K562 (cell line): ENCODE measurements around the gene CAB39. TPM values are rescaled to one million over a fixed set of nuclear protein-coding genes. Genes with fewer than 3 reads are reported as not detected.

ENCODE experiments used
- BCOR ChIP-seq: fragments of 450-650 bp; IDR thresholded peaks from 2 replicates; pipeline ENCODE4 v1.6.1; 2016
- CBX8 ChIP-seq: fragments of 200-600 bp; sonication (generic); IDR thresholded peaks from 2 replicates; pipeline ENCODE4 v1.6.1; 2012; ENCODE audit warnings: borderline replicate concordance, mixed run types, low read depth, mild to moderate bottlenecking, moderate library complexity, mixed read lengths, low read length, control low read depth, inconsistent platforms; ENCODE audit not compliant: poor library complexity, severe bottlenecking; ENCODE audit errors: extremely low read depth
- CEBPZ ChIP-seq: fragments of 150-350 bp; IDR thresholded peaks from 2 replicates; pipeline ENCODE4 v1.6.1; 2014; ENCODE audit warnings: low read depth, mild to moderate bottlenecking, low read length, borderline replicate concordance
- CHD4 ChIP-seq: fragments of 200-600 bp; sonication (generic); IDR thresholded peaks from 3 replicates; pipeline ENCODE4 v1.6.1; 2012; ENCODE audit warnings: low read depth, mild to moderate bottlenecking, mixed read lengths, low read length, inconsistent platforms; ENCODE audit not compliant: insufficient read depth, insufficient replicate concordance, poor library complexity, severe bottlenecking
- EP400 ChIP-seq: fragments of 450-650 bp; IDR thresholded peaks from 2 replicates; pipeline ENCODE4 v1.6.1; 2017; ENCODE audit warnings: antibody characterized with exemption, mild to moderate bottlenecking, moderate library complexity
- ESRRA ChIP-seq: fragments of 450-650 bp; IDR thresholded peaks from 2 replicates; pipeline ENCODE4 v1.6.1; 2014; ENCODE audit warnings: low read depth, mild to moderate bottlenecking, moderate library complexity, borderline replicate concordance
- HNRNPLL ChIP-seq: fragments of 200-400 bp; formaldehyde crosslinking; IDR thresholded peaks from 2 replicates; pipeline ENCODE4 v1.6.1; 2017; ENCODE audit warnings: low read length, low read depth, mild to moderate bottlenecking; ENCODE audit not compliant: poor library complexity, severe bottlenecking
- IRF2 ChIP-seq: sonication (generic); formaldehyde crosslinking; IDR thresholded peaks from 2 replicates; pipeline ENCODE4 v1.8.1; 2022; ENCODE audit warnings: mild to moderate bottlenecking, missing genetic modification reagents
- KAT8 ChIP-seq: fragments of 450-650 bp; IDR thresholded peaks from 2 replicates; pipeline ENCODE4 v1.6.1; 2016; ENCODE audit warnings: low read depth, mild to moderate bottlenecking
- KLF1 ChIP-seq: fragments of 450-650 bp; IDR thresholded peaks from 2 replicates; pipeline ENCODE4 v1.6.1; 2016; ENCODE audit warnings: missing genetic modification characterization, missing compliant biosample characterization
- KLF13 ChIP-seq: fragments of 450-650 bp; IDR thresholded peaks from 2 replicates; pipeline ENCODE4 v1.6.1; 2016; ENCODE audit warnings: missing genetic modification characterization, low read depth, mild to moderate bottlenecking, missing compliant biosample characterization, moderate library complexity, borderline replicate concordance
- PCBP2 ChIP-seq: fragments of 200-400 bp; formaldehyde crosslinking; IDR thresholded peaks from 2 replicates; pipeline ENCODE4 v1.6.1; 2018; ENCODE audit warnings: low read length, low read depth, mild to moderate bottlenecking, moderate library complexity; ENCODE audit not compliant: poor library complexity, severe bottlenecking
- STAG1 ChIP-seq: sonication (generic); formaldehyde crosslinking; IDR thresholded peaks from 2 replicates; pipeline ENCODE4 v1.5.0; 2020; ENCODE audit warnings: missing genetic modification reagents, borderline replicate concordance
- TAF1 ChIP-seq: IDR thresholded peaks from 2 replicates; pipeline ENCODE4 v1.6.1; 2011; ENCODE audit warnings: mild to moderate bottlenecking, low read length, moderate library complexity; ENCODE audit not compliant: insufficient read depth, control insufficient read depth, severe bottlenecking; ENCODE audit errors: extremely low read depth
- TAL1 ChIP-seq: fragments of 450-650 bp; IDR thresholded peaks from 2 replicates; pipeline ENCODE4 v1.6.1; 2016; ENCODE audit warnings: mild to moderate bottlenecking
- THRA ChIP-seq: fragments of 450-650 bp; IDR thresholded peaks from 2 replicates; pipeline ENCODE4 v1.6.1; 2017; ENCODE audit warnings: mild to moderate bottlenecking, moderate library complexity
- ZNF140 ChIP-seq: fragments of 250-450 bp; sonication (Bioruptor Pico); IDR thresholded peaks from 2 replicates; pipeline ENCODE4 v1.8.0; 2021; ENCODE audit warnings: moderate library complexity, mild to moderate bottlenecking, inconsistent platforms
- ZNF23 ChIP-seq: fragments of 250-450 bp; sonication (Bioruptor Pico); IDR thresholded peaks from 2 replicates; pipeline ENCODE4 v1.4.0; 2020; ENCODE audit warnings: mild to moderate bottlenecking
- polyA plus RNA-seq, 8 experiments: library from polyadenylated mRNA; depleted of rRNA in 4 of 8; stranded (reverse) in 5 of 8; unstranded in 3 of 8; fragments of >200 nt; fragmentation: Nextera tagmentation in 2 of 8; fragmentation: Illumina TruSeq in 1 of 8; extraction: Ambion mirVana in 2 of 8; extraction: Trizol in 1 of 8; gene quantifications; 2 replicates each; pipeline versions ENCODE4 v1.2.1 to v1.2.3, GENCODE V29; 2011 to 2014; ENCODE audit warnings: inconsistent platforms in 1 of 8, missing spikeins in 1 of 8
- total RNA-seq, 7 experiments: library from RNA; depleted of rRNA in 6 of 7; stranded (reverse); fragments of >200 nt in 6 of 7; fragmentation: Illumina TruSeq in 2 of 7; extraction: Trizol in 2 of 7; gene quantifications; 2 replicates each; pipeline versions ENCODE4 v1.2.1 to v1.2.3, GENCODE V29; 2011 to 2021; ENCODE audit warnings: low replicate concordance in 1 of 7

Gene CAB39
- total and polyA plus RNA-seq, 9 of the 15 experiments (the other 6 are each of a cell fraction or from before 2014, with no cell fraction given): 27.2 to 94.4 (median 70.1) TPM

GRCh38 chr2:230713331-230714135 lies 891 bp downstream of the CAB39 start (continued):
- TF ChIP-seq CEBPZ: no peak
- TF ChIP-seq TAL1: peak; percentile 94
- TF ChIP-seq HNRNPLL: peak; percentile 94
- no peak for TF ChIP-seq KAT8
- TF ChIP-seq ZNF140 (CRISPR knock-in tag): no peak
- no peak for TF ChIP-seq PCBP2
- no peak for TF ChIP-seq ZNF23
- TF ChIP-seq STAG1 (CRISPR knock-in tag): no peak
- peak; percentile 63 for TF ChIP-seq TAF1
- TF ChIP-seq IRF2 (CRISPR knock-in tag): 0 out of 2 replicates have a peak, but pooled peaks have one; percentile 32
- peak; percentile 86 for TF ChIP-seq BCOR
- TF ChIP-seq CHD4: no peak
- no peak for TF ChIP-seq THRA
- TF ChIP-seq KLF13 (tag): no peak
- peak; percentile 56; the same call in 1 of the 2 replicates for TF ChIP-seq EP400
- TF ChIP-seq ESRRA: no peak
- TF ChIP-seq CBX8: no peak
- no peak for TF ChIP-seq KLF1 (tag)
